HUES64 (cell line): ENCODE measurements around the gene ADH7.

ENCODE experiments used
- H3K27ac ChIP-seq: 2 replicates; pipeline ENCODE4 v1.7.0; 2013; ENCODE audit warnings: low read depth, low read length, inconsistent platforms
- H3K27me3 ChIP-seq: 2 replicates; pipeline ENCODE4 v1.6.1; 2013; ENCODE audit warnings: mild to moderate bottlenecking, low read length; ENCODE audit not compliant: insufficient read depth
- H3K36me3 ChIP-seq: 2 replicates; pipeline ENCODE4 v1.6.1; 2013; ENCODE audit warnings: mild to moderate bottlenecking, low read length; ENCODE audit not compliant: insufficient read depth
- H3K4me1 ChIP-seq: 2 replicates; pipeline ENCODE4 v1.6.1; 2013; ENCODE audit warnings: mild to moderate bottlenecking, low read length, moderate library complexity; ENCODE audit not compliant: insufficient read depth
- H3K4me3 ChIP-seq: 2 replicates; pipeline ENCODE4 v1.5.1; 2013; ENCODE audit warnings: mild to moderate bottlenecking, low read length, moderate library complexity
- H3K9ac ChIP-seq: 2 replicates; pipeline ENCODE4 v1.6.1; 2013; ENCODE audit warnings: mild to moderate bottlenecking, low read depth, low read length
- H3K9me3 ChIP-seq: 2 replicates; pipeline ENCODE4 v1.6.1; 2013; ENCODE audit warnings: low read depth, low read length; ENCODE audit not compliant: insufficient read depth
- WGBS: fragments of 150-250, 120-280 bp; methylation state at CpG from one replicate; pipeline ENCODE4 v1.1.7; 2013; ENCODE audit warnings: missing lambda C conversion rate; 5-methylcytosine and 5-hydroxymethylcytosine counted together

Gene ADH7

DNA sequence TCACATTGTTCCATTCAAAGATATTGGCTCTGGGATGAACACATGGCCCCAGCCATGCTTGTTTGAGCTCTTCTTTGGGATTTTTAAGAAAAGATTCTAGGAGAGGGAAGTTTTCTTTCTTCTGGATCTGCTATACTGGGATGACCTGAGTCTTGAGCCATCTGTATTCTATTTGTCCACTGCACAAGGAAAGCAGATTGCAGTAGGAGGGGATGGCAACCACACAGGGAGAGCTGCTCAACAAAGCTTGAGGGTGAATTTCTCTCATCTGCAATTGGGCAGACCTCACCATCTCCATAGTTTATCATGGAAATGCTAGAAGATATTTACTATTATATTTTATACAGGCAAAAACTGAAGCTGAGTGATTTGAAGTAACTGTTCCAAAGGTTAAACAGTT is 34.3 kb downstream of the ADH7 start:
- H3K4me1 ChIP-seq: peaks cover 17% of the 10 kb centered on the region
- no peak overlapping the region for H3K4me3 ChIP-seq
- H3K36me3 ChIP-seq: no peaks in the 10 kb centered on the region
- no peaks in the 10 kb centered on the region for H3K27me3 ChIP-seq
- H3K9me3 ChIP-seq: no peaks in the 10 kb centered on the region
- H3K27ac ChIP-seq: no peak overlapping the region
- no peak overlapping the region for H3K9ac ChIP-seq

DNA sequence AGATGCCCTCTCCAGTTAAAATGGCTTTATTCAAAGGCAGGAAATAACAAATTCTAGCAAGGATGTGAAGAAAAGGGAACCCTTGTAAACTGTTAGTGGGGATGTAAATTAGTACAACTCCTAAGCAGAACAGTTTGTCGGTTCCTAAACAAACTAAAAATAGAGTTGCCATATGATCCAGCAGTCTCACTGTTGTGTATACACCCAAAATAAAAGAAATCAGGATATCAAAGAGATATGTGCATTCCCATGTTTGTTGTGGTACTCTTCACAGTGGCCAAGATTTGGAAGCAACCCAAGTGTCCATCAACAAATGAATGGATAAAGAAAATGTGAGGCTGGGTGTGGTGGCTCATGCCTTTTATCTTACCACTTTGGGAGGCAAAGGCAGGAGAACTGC is 36.1 kb downstream of the ADH7 start:
- H3K4me1 ChIP-seq: 0 out of 2 replicates have a peak, but pooled peaks cover 4% of the 10 kb centered on the region
- H3K27ac ChIP-seq: no peak overlapping the region
- no peaks in the 10 kb centered on the region for H3K27me3 ChIP-seq
- WGBS: 86% methylated on average over 1 of the region's 1 CpG
- H3K36me3 ChIP-seq: no peaks in the 10 kb centered on the region
- H3K4me3 ChIP-seq: no peak overlapping the region
- no peaks in the 10 kb centered on the region for H3K9me3 ChIP-seq
- no peak overlapping the region for H3K9ac ChIP-seq

DNA sequence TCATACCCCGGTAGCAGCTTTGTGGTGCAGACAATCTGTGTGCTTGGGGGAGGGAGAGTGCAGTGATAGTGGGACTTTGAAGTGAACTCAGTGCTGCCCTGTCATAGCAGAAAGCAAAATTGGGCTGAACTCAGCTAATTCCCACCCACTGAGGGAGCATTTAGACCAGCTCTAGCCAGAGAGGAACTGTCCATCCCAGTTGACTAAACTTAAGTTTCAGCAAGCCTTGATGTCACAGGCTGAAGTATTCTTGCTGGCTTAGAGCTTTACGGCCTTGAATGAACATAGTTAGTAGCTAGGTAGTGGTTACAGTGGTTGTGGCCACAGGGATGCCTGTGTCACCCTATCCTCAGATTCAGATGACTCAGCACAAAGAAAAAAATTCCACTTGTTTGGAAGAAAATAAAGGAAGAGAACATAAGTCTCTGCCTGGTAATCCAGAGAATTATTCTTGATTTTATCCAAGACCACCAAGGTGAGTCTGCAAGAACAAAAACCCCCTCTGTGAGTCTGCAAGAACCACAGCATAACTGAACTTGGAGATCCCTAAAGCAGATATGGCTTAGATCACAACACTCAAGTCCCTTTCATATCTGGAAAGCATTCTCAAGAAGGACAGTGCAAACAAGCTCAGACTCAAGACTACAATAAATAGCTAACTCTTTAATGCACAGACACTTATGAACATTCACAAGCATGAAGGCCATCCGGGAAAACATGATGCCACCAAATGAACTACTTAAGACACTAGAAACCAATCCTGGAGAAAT is 39.4 kb downstream of the ADH7 start:
- H3K4me1 ChIP-seq: no peaks in the 10 kb centered on the region
- no peaks in the 10 kb centered on the region for H3K36me3 ChIP-seq
- WGBS: 88% methylated on average over 3 of the region's 3 CpGs
- H3K9me3 ChIP-seq: no peaks in the 10 kb centered on the region
- H3K27me3 ChIP-seq: no peaks in the 10 kb centered on the region
- H3K4me3 ChIP-seq: no peak overlapping the region
- H3K27ac ChIP-seq: no peak overlapping the region
- H3K9ac ChIP-seq: no peak overlapping the region

DNA sequence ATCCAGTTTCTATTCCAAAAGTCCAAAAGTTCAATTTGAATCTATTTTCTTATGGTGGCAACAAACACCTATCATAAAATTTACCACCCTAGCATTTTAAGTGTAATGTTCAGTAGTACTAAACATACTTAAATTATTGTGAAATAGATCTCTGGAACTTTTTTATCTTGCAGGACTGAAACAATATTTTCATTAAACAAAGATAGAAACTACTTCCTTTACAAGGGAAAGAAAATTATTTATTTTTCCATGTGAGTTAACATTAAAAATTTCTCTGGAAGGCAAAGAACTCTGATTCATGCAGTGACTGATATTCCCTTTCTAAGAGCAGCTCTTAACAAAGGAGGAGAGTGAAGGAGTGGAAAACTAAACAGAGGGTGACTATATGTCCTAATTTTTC is 40.2 kb downstream of the ADH7 start:
- Histone ChIP-seq H3K9ac (no peak overlapping the region), H3K27ac (no peak overlapping the region), H3K9me3 (no peaks in the 10 kb centered on the region), H3K4me1 (no peaks in the 10 kb centered on the region), H3K27me3 (no peaks in the 10 kb centered on the region), H3K4me3 (no peak overlapping the region), H3K36me3 (no peaks in the 10 kb centered on the region)

DNA sequence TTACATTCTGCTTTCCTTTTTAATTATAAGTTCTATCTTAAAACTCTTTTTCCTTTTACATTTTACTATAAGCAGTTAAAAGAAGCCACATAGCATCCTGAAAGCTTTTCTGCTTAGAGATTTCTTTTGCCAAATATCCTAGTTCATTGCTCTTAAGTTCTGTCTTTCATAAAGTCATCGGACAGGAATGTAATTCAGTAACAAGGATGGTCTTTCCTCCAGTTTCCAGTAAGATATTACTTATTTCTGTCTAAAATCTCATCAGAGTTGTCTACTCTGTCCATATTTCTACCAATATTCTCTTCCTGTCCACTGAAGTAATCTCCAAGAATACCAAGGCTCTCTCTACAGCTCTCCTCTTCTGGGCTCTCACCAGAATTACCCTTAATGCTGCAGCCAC is 45.1 kb downstream of the ADH7 start:
- WGBS: 100% methylated on average over 1 of the region's 1 CpG
- no peaks in the 10 kb centered on the region for H3K9me3 ChIP-seq
- no peak overlapping the region for H3K9ac ChIP-seq
- no peaks in the 10 kb centered on the region for H3K4me1 ChIP-seq
- no peak overlapping the region for H3K27ac ChIP-seq
- H3K36me3 ChIP-seq: no peaks in the 10 kb centered on the region
- H3K27me3 ChIP-seq: no peaks in the 10 kb centered on the region
- no peak overlapping the region for H3K4me3 ChIP-seq

DNA sequence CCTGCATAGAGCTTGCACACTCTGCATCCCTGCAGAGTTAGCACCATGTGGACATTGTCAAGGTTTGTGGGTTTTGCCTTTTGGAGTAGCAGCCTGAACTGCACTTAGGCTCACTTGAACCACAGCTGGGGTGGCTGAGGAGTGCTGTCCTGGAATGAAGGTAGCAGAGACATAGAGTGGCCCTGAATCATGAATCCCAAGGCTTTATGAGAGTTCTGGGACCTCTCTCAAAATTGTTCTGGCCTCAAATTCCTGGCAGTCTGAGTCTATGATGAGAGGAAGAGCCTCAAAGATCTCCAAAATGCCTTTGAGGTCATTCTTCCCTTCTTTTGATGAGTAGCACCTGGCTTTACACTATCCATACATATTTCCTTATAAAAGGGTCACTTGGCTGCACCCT is 45.5 kb downstream of the ADH7 start:
- no peak overlapping the region for H3K4me3 ChIP-seq
- no peaks in the 10 kb centered on the region for H3K4me1 ChIP-seq
- H3K9me3 ChIP-seq: no peaks in the 10 kb centered on the region
- no peaks in the 10 kb centered on the region for H3K36me3 ChIP-seq
- H3K27me3 ChIP-seq: no peaks in the 10 kb centered on the region
- no peak overlapping the region for H3K27ac ChIP-seq
- H3K9ac ChIP-seq: no peak overlapping the region

DNA sequence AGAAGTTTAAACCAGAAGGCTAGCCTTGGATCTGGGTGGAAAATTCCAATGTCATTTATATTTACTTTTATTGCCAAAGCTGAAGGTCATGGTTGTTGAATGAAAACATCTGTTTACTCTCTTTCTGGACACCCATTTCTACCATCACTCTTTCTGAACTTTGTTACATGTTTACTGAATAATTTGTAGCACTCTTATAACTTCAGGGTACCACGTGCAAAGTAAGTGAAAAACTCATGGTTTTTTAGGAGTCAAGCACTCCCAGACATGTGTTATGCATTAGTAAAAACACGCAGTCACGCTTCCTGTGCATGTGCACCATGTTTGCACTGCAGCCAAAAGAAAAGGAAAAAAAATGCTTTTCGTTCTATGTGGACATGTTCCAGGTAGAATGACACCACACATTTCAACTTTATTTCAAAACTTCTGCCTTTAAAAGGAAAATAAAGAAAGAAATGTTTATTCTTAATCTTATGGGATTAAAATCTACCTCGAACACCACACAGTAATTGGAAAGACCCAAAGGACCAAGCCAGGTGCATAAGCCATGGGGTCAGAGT is 51.2 kb downstream of the ADH7 start:
- Histone ChIP-seq H3K36me3 (no peaks in the 10 kb centered on the region), H3K9me3 (no peaks in the 10 kb centered on the region), H3K27ac (no peak overlapping the region), H3K27me3 (no peaks in the 10 kb centered on the region), H3K4me1 (no peaks in the 10 kb centered on the region), H3K9ac (no peak overlapping the region), H3K4me3 (no peak overlapping the region)
- 91% methylated on average over 3 of the region's 5 CpGs for WGBS

DNA sequence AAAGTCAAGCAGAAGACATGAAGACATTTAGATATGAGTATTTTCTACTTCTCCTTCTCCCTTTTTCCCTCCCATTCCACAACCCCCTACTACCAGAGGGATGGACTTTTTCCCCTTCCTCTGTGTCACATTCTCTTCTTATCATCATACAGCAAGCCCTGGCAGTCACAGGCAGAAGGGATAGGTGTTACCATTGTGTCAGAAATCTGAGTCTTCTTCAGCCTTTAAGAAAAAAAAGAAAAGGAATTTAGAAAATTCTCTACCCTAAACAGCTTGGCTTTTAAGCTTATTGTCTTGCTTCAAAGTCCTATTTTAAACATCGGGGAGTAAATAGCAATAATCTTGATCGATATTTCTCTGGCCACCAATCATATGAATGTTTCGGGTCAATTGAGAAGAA is 51.7 kb downstream of the ADH7 start:
- no peak overlapping the region for H3K9ac ChIP-seq
- H3K27ac ChIP-seq: no peak overlapping the region
- no peak overlapping the region for H3K4me3 ChIP-seq
- H3K36me3 ChIP-seq: no peaks in the 10 kb centered on the region
- H3K9me3 ChIP-seq: no peaks in the 10 kb centered on the region
- no peaks in the 10 kb centered on the region for H3K4me1 ChIP-seq
- WGBS: 86% methylated on average over 3 of the region's 3 CpGs
- no peaks in the 10 kb centered on the region for H3K27me3 ChIP-seq

DNA sequence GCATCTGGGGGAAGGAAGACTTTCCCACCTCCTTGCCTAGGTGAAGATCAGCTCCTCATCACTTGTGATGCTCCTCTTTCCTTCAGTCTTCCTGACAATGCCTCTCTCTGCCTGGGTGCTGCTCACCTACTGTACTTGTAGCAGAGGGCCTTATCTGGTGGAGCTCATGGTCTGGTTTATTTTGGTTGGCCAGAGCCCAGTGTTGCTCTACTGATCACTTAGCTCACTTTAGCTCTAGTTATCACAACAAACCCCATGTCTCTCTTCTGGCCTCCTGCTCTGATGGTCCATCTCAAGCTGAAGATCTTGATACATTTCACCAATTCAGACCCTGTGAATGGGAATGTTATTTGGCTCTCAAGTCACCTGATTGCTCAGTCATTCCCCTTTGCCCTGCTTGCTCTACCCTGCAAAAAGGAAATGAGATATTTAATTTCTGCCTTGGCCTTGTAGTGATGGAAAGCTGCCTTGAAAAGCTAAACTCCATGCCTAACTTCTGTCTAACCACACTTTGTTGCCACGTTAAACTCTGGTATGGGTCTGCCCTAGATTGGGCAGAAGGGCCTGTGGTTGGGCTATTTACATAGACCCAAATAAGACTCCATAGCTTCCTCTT is 52.3 kb downstream of the ADH7 start:
- 82% methylated on average over 1 of the region's 1 CpG for WGBS
- no peak overlapping the region for H3K27ac ChIP-seq
- no peaks in the 10 kb centered on the region for H3K36me3 ChIP-seq
- no peaks in the 10 kb centered on the region for H3K27me3 ChIP-seq
- no peak overlapping the region for H3K9ac ChIP-seq
- H3K9me3 ChIP-seq: no peaks in the 10 kb centered on the region
- no peaks in the 10 kb centered on the region for H3K4me1 ChIP-seq
- no peak overlapping the region for H3K4me3 ChIP-seq

DNA sequence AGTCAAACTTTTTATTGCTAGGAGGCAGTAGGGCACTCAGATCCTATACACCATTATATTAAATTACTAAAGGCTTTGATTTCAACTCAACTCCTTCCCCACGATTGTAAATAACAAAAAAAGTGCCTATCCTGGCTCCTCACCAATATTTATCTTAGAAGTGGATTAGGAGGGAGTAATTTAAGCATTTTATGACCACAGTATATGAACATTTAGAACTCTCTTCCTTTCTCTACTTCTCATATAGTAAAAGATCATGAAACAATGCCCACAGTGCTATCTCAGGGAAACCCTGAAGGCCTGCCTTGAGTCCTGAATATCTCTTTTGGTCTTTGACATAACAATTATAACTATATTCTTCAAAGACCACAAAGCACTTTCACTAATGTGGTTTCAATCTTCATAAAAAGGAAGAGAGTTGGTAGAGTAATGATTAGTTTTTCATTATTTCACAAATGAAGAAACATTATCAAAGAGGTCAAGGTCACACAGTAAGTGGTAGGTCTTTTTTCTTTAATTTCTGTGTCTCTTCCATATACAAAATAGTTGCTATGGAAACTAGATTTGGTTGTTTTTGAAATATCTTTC is 53.5 kb downstream of the ADH7 start:
- Histone ChIP-seq H3K9ac (no peak overlapping the region), H3K9me3 (no peaks in the 10 kb centered on the region), H3K4me1 (no peaks in the 10 kb centered on the region), H3K27ac (no peak overlapping the region), H3K36me3 (no peaks in the 10 kb centered on the region), H3K4me3 (no peak overlapping the region), H3K27me3 (no peaks in the 10 kb centered on the region)
- no CpG with 5 or more reads among the region's 1 CpG for WGBS

DNA sequence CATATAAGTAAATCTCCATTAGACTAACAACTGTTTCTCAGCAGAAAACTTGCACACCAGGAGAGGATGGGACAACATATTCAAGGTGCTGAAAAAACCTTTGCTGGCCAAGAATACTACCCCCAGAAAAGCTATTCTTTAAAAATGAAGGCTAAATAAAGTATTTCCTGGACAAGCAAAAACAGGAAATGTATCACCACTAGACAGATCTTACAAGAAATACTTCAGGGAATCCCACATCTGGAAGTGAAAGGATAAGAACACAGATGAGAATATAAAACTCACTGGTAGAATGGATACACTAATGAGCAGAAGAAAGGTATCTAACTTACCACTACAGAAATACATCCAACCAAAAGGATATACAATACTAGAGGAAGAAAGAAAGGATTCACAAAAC is 55.6 kb downstream of the ADH7 start:
- no peaks in the 10 kb centered on the region for H3K27me3 ChIP-seq
- H3K36me3 ChIP-seq: no peaks in the 10 kb centered on the region
- H3K4me1 ChIP-seq: no peaks in the 10 kb centered on the region

More for the DNA sequence above, 55.6 kb downstream of the ADH7 start:
- H3K27ac ChIP-seq: no peak overlapping the region
- H3K9me3 ChIP-seq: no peaks in the 10 kb centered on the region
- H3K9ac ChIP-seq: peak overlapping the region; percentile 18; the same call in 1 of the 2 replicates
- no peak overlapping the region for H3K4me3 ChIP-seq
